ENCODE measurements around the gene TRPV6. TPM values are rescaled to one million over a fixed set of nuclear protein-coding genes. Genes with fewer than 3 reads are reported as not detected.

TRPV6 gene
- total RNA-seq, 1 experiment from 2014 or later, result 1.7 TPM

DNA sequence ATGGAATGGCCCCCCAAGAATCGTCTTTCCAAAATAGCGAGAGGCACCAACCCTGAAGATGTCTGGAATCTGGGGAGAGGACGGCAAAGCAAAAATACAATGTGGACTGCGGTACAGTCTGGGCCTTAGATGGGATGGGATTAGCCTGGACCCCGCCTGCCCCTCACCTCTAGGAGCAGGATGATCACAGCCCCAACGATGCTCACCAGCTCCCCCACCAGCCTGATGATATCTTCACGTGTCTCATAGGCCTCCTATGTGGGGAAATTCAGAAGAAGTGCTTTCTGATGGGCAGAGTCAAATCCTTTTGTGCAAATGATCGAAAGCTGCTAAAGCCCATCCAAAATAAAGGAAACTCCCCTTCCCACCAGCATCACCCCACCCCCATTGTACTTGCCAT, 29.8 kb upstream of the TRPV6 start:
- Histone ChIP-seq H3K27ac (ENCODE audit: low read depth, low read length) (no peak overlapping the region), H3K9me2 (ENCODE audit: insufficient read depth) (no peaks in the 10 kb centered on the region), H3K79me2 (ENCODE audit: insufficient read depth, low read length) (no peaks in the 10 kb centered on the region), H4K20me1 (ENCODE audit: insufficient read depth) (no peaks in the 10 kb centered on the region), H3K9me3 (ENCODE audit: control insufficient read depth in 1 of 2, insufficient read depth in 1 of 2, low read depth in 1 of 2, low read length in 2 of 2) (no peaks in the 10 kb centered on the region), H2AFZ (ENCODE audit: low read depth, low read length, poor library complexity, severe bottlenecking) (no peak overlapping the region), H3K4me1 (ENCODE audit: control insufficient read depth in 1 of 2, insufficient read depth in 2 of 2, low read length in 2 of 2) (no peaks in the 10 kb centered on the region), H3K9ac (ENCODE audit: low read length) (no peak overlapping the region), H3K27me3 (ENCODE audit: insufficient read depth, low read length) (peaks cover 27% of the 10 kb centered on the region), H3K4me3 (replicated peaks in 1 of 2; ENCODE audit: low read depth in 1 of 2, low read length in 2 of 2) (no peak overlapping the region), H3K4me2 (ENCODE audit: low read length) (no peak overlapping the region), H3K36me3 (ENCODE audit: control insufficient read depth in 1 of 2, insufficient read depth in 2 of 2, low read length in 2 of 2) (no peaks in the 10 kb centered on the region)
- no TSS peak for BruUV-seq (replicated peaks)
- intact Hi-C loops (cut with micrococcal nuclease), result no loop called here
- no peak for ATAC-seq
- ChIA-PET RAD21 (ENCODE audit: low non-redundant PET in 1 of 2, low total read pairs in 2 of 2, uncharacterized antibody in 2 of 2, unreplicated experiment in 2 of 2) (no interaction called here), POLR2A (no interaction called here), CTCF (interaction anchor here (1.5 kb wide), 1 partner anchor 10 kb away, joined by 3 read pairs; no protein-coding TSS in a partner anchor)
- DNase-seq (ENCODE audit: low read depth, low spot score), result no peak
- TF ChIP-seq EZH2phosphoT487 (IDR thresholded peaks at IDR 0.05; ENCODE audit: borderline replicate concordance) (no peak), EZH2 (IDR thresholded peaks at IDR 0.05) (no peak), ZNF274 (IDR thresholded peaks at IDR 0.05; ENCODE audit: low read depth, low read length) (no peak), POLR2A (IDR thresholded peaks at IDR 0.05; ENCODE audit: borderline replicate concordance, extremely low read depth, insufficient read depth, insufficient read length) (no peak), JUND (IDR thresholded peaks at IDR 0.05) (no peak), SRF (IDR thresholded peaks at IDR 0.05; ENCODE audit: low read depth) (no peak), ELF1 (IDR thresholded peaks at IDR 0.05; ENCODE audit: borderline replicate concordance, low read depth) (no peak), SP1 (IDR thresholded peaks at IDR 0.05; ENCODE audit: low read depth) (no peak), ZFX (IDR thresholded peaks at IDR 0.05) (no peak), RAD21 (IDR thresholded peaks at IDR 0.05; ENCODE audit: low read depth) (no peak), TCF7L2 (IDR thresholded peaks at IDR 0.05; ENCODE audit: borderline replicate concordance, extremely low read depth, insufficient read depth, insufficient read length) (no peak)
- TF ChIP-seq, protein P1, sequence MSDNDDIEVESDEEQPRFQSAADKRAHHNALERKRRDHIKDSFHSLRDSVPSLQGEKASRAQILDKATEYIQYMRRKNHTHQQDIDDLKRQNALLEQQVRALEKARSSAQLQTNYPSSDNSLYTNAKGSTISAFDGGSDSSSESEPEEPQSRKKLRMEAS (IDR thresholded peaks at IDR 0.05), result no peak

DNA sequence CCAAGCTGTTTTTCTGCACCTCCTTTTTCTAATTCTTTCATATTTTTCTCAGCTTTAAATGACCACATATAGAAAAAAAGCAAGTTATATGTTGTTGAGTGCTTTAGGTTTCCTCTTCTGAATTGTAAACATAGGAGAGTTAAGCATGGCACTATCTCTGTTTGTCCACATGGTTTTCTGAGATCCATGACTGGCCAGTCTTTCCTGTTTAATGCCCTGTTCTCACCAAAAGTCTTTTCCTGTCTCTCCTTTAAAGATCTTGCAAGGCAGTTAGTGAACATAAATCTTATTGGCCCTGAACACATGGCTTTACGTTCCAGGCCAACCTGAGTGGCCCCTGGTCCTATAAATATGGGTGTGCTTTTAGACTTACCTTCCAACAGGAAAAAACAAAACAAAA, 28.6 kb upstream of the TRPV6 start:
- Histone ChIP-seq H3K9ac (ENCODE audit: low read length) (no peak overlapping the region), H2AFZ (ENCODE audit: low read depth, low read length, poor library complexity, severe bottlenecking) (no peak overlapping the region), H3K9me2 (ENCODE audit: insufficient read depth) (no peaks in the 10 kb centered on the region), H3K4me3 (replicated peaks in 1 of 2; ENCODE audit: low read depth in 1 of 2, low read length in 2 of 2) (no peak overlapping the region), H3K27ac (ENCODE audit: low read depth, low read length) (no peak overlapping the region), H3K4me1 (ENCODE audit: control insufficient read depth in 1 of 2, insufficient read depth in 2 of 2, low read length in 2 of 2) (no peaks in the 10 kb centered on the region), H3K79me2 (ENCODE audit: insufficient read depth, low read length) (no peaks in the 10 kb centered on the region), H3K36me3 (ENCODE audit: control insufficient read depth in 1 of 2, insufficient read depth in 2 of 2, low read length in 2 of 2) (no peaks in the 10 kb centered on the region), H4K20me1 (ENCODE audit: insufficient read depth) (no peaks in the 10 kb centered on the region), H3K27me3 (ENCODE audit: insufficient read depth, low read length) (peaks cover 27% of the 10 kb centered on the region), H3K9me3 (ENCODE audit: control insufficient read depth in 1 of 2, insufficient read depth in 1 of 2, low read depth in 1 of 2, low read length in 2 of 2) (no peaks in the 10 kb centered on the region), H3K4me2 (ENCODE audit: low read length) (no peak overlapping the region)
- ATAC-seq (no peak), DNase-seq (ENCODE audit: low read depth, low spot score) (no peak)
- TF ChIP-seq FOSL1 (IDR thresholded peaks at IDR 0.05; ENCODE audit: low read depth), result no peak
- no peak for TF ChIP-seq ZFX (IDR thresholded peaks at IDR 0.05)
- TF ChIP-seq EGR1 (IDR thresholded peaks at IDR 0.05; ENCODE audit: low read depth), result no peak
- no peak for TF ChIP-seq EZH2phosphoT487 (IDR thresholded peaks at IDR 0.05; ENCODE audit: borderline replicate concordance)
- TF ChIP-seq, protein P2, sequence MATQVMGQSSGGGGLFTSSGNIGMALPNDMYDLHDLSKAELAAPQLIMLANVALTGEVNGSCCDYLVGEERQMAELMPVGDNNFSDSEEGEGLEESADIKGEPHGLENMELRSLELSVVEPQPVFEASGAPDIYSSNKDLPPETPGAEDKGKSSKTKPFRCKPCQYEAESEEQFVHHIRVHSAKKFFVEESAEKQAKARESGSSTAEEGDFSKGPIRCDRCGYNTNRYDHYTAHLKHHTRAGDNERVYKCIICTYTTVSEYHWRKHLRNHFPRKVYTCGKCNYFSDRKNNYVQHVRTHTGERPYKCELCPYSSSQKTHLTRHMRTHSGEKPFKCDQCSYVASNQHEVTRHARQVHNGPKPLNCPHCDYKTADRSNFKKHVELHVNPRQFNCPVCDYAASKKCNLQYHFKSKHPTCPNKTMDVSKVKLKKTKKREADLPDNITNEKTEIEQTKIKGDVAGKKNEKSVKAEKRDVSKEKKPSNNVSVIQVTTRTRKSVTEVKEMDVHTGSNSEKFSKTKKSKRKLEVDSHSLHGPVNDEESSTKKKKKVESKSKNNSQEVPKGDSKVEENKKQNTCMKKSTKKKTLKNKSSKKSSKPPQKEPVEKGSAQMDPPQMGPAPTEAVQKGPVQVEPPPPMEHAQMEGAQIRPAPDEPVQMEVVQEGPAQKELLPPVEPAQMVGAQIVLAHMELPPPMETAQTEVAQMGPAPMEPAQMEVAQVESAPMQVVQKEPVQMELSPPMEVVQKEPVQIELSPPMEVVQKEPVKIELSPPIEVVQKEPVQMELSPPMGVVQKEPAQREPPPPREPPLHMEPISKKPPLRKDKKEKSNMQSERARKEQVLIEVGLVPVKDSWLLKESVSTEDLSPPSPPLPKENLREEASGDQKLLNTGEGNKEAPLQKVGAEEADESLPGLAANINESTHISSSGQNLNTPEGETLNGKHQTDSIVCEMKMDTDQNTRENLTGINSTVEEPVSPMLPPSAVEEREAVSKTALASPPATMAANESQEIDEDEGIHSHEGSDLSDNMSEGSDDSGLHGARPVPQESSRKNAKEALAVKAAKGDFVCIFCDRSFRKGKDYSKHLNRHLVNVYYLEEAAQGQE (IDR thresholded peaks at IDR 0.05; ENCODE audit: low read depth), result no peak
- TF ChIP-seq ZNF274 (IDR thresholded peaks at IDR 0.05; ENCODE audit: low read depth, low read length), result no peak
- no peak for TF ChIP-seq SRF (IDR thresholded peaks at IDR 0.05; ENCODE audit: low read depth)
- intact Hi-C loops (cut with micrococcal nuclease), result no loop called here
- ChIA-PET RAD21 (ENCODE audit: low non-redundant PET in 1 of 2, low total read pairs in 2 of 2, uncharacterized antibody in 2 of 2, unreplicated experiment in 2 of 2) (no interaction called here), CTCF (no interaction called here), POLR2A (no interaction called here)
- BruUV-seq (replicated peaks), result no TSS peak
